GM21717 (cell line): Measurements from ENCODE around the gene DCXR.

ENCODE experiments used
- ATAC-seq: cut with Tn5 transposase; IDR thresholded peaks from one replicate; pipeline ENCODE4 v1.9.1; 2021; ENCODE audit warnings: mild to moderate bottlenecking, moderate library complexity; ENCODE audit not compliant: unreplicated experiment

Gene DCXR

GRCh38 chr17:82024859-82025258 lies 12.6 kb downstream of the DCXR start:
- no peak for ATAC-seq

- ATAC-seq = no peak
These were observed 13.9 kb downstream of the DCXR start for GRCh38 chr17:82023447-82024241.

DNA sequence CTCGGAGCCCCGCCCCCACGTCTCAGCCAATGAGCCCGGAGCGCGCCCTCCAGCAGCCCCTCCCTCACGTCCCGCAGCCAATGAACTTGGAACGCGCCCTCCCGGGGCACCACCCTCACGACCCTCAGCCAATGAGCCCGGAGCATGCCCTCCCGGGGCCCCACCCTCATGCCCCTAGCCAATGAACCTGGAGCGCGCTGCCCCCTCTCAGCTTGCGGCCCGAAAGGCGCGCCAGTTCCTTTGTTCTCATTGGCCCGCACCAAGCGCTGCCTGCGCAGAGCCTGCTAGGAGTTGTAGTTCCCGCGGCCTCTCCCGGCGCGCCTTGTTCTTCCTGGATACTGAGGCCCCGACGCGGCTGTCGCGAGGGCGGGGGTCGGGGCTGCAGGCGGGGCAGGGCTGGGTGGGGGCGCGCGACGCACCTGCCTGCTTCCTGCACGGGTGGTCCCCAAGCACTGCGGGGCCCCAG lies 14.5 kb downstream of the DCXR start, which contains the start of gene LRRC45:
Gene LRRC45, plus strand, starts transcription at position 325 of the 466 bp plus-strand sequence. CDS start 339 bp downstream, outside the sequence.
- peak; percentile 75 for ATAC-seq

- ATAC-seq = peak; percentile 1
These were observed 15.1 kb downstream of the DCXR start, which contains the start of gene CENPX for GRCh38 chr17:82022310-82022980. Gene CENPX, minus strand, starts transcription at chr17:82022878. Its CDS starts 17 bp downstream, at chr17:82022861.

- ATAC-seq = no peak
These were observed 15.6 kb downstream of the DCXR start for GRCh38 chr17:82021900-82022309.

DNA sequence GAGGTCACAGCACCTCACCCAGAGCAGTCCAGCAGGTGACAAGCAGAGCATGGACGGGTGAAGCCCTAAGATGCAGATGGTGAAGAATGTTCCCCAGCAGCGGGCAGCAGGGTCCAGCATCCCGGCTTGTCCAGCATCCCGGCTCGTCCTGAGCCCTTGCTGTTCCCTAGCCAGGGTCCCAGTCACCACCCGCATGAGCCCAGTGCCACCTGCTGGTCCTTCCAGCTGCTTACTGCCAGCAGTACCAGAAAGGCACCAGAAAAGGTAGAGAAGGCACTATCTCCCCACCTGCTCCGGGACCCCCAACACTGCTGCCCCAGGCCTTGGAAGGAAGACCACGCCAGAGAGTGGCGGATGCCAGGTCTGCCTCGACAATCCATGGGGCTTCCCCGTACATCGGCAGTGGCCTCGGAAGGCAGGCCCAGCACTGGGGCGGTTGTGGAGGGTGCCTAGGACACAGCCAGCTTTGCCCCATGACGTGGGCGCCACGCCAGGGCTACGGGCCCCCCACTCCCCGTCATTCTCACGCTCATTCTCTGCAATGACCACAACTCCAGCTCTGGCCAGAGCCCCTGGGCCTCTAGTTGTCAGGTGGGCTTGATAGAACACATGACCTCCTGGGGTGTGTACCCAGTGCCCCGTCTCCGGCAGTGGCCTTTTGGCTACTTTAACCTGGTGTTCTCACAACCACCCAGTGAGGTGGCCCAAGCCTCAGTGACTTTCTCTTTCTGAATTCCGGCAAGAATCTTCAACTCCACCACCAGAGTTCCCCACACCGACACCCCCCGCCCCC lies 16.2 kb downstream of the DCXR start:
- ATAC-seq = no peak

- no peak for ATAC-seq
These were observed 16.9 kb downstream of the DCXR start for GRCh38 chr17:82020572-82021106.

GRCh38 chr17:82019690-82020571 lies 17.6 kb downstream of the DCXR start:
- ATAC-seq = no peak

DNA sequence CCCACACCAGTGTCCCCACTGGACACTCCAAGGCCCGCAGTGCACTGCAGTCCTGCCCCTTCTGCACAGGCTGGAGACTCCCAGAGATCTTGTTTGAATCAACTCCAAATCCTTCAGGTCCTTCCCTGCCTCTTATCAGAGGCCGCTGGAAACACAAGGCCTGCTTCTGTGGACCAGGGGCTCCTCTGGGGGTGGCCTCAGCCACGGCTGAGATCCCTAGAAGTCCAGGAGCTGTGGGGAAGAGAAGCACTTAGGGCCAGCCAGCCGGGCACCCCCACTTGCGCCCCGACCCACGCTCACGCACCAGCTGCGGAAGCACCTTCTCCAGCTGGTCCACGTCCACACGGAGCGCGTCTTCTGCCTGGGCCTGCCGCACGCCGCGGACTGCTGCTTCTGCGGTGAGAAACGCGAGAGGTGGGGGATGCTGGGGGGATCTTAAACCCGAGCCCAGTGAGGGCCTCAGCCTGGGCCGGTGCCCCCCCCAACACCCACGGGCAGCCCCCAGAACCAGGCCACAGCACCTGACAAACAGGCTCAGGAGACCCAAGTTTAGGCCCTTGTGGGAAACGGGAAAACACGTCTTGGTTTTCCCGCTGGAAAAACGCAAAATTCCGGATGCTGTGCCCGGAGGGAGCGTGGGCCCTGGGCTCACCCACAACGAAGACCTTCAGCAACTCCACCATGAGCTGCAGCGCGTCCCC lies 18.4 kb downstream of the DCXR start:
- ATAC-seq = no peak

DNA sequence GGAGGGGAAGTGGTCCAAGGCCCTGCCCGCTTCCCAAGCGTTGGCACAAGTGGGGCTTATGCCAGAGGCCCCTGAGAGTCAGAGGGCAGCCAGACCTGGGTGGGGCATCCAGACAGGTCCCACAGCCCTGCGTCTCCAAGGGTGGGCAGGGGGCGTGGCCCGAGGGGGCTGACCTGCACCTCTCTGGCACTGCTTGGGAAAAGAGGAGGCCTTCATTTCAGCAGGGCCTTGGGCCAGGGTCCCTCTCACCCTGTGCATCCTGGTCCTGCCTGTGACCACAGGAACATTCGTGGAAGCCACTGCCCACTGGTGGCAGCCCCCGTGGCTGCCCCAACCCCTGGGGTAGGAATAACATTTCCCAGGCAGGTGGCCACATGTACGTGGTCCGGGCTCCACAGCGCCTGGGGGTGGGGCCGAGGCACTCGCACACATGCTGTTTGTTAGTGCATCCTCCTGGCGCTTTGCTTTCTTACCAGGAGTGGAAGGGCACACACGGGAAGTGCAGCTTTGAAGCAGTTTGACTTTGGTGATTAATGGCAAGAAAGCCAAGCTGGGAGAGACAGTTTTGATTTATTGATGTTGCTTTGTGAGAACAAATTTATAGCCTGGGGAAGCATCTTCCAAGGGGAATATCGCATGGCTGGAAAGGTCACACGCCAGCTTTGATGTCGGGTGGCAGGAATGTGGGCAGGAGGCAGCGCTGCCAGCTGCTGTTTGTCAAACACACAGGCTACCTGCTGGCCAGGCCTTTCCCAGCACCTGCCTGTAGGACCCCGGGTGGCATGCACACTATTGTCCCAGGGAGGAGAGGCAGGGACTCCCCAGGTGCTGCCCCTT lies 19.1 kb downstream of the DCXR start:
- ATAC-seq = no peak

DNA sequence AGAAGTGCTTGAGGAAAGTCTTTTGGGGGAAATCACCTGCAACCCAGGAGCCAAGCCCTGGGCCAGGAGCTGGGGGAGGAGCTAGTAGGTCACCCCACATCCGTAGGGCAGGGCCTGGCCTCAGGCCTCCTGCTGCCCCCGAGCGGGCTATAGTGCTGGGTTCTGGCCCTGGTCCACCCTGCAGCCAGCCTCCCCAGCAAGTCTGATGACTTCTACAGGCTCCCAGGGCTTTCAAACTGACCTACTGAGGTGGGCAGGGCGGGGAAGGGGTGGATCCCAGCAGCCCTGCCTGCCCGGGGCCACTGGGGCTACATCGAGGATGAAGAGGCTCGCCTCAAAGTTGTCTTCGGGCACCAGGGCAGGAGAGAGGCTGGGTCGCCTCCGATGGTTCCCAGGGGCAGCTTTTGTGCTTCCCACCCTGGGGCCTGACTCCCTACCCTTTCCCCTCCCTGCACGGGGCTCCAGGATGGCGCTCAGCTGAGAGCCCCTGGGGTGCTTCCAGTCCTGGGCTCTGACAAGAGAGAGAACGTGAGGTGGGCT lies 19.8 kb downstream of the DCXR start:
- ATAC-seq = no peak

DNA sequence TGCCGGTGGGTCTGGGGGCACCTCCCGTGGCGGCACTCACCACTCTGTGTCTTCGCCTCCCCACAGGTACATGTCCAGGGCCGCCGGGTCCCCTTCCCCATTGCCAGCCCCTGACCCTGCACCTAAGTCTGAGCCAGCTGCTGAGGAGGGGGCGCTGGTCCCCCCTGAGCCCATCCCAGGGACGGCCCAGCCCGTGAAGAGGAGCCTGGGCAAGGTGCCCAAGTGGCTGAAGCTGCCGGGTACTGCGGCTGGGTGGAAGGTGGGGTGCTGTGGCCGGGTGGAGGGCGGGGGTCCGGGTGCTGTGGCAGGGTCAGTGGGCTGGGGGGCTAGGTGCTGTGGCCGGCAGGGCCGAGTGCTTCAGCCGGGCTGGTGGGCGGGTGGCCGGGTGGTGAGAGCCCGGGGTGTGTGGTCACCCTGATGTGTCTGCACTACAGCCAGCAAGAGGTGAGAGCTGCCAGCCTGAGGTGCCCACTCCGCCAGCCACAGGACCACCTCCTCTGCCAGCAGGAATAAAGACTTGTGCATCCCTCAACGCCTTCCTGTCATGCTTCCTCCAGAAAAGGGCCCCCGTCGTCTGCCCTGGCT lies 20.5 kb downstream of the DCXR start:
- no peak for ATAC-seq

- ATAC-seq = no peak
These were observed 21.2 kb downstream of the DCXR start for GRCh38 chr17:82016061-82016874.

DNA sequence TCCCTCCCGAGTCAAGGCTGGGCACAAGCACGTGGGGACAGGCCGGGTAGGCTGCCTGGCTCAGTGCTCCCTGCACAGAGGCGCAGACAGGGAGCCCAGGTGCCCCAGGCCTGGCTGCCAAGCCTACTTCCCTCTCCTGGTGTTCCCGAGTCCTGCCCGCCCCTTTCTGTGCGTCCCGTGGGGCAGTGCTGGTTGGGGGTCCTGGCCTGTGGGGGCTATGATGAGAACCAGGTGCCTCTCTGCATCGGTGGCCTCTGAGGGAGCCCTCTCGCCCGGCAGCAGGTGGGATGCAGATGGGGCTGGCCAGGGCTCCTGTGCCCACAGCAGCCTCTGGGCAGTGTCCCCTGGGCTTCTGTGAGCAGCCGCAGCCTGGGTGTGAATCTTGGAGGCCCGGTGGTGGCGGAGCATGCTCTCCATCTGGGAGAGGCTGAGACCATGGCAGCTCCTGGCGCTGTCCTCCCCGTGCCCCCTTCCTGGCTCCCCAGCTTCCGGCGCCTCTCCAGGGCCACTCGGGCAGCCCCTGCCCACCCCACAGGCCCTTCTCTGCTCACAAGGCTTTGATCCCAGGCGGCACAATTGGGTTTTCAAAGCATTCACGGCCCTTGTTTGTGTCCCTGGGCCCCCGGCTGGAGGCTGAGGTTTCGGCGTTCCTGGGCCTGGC lies 22.1 kb downstream of the DCXR start:
- no peak for ATAC-seq

GRCh38 chr17:82014971-82015310 lies 22.6 kb downstream of the DCXR start:
- ATAC-seq = no peak

DNA sequence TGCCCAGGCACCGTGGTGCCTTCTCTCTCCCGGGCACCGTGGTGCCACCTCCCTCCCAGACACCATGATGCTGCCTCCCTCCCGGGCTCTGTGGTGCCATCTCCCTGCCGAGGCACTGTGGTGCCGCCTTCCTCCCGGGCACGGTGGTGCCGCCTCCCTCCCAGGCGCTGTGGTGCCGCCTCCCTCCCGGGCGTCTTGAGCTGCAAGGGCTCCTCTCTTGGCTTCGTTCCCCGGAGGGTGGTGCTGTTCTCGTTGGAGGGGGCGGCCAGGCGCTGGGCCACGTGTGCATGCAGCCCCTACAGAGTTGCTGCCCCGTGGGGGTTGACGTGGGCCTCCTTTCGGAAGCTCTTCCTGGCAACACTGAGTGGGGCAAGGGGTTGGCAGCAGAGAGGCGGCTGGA lies 23.1 kb downstream of the DCXR start:
- no peak for ATAC-seq
